CD14-positive monocyte (primary cell): ENCODE measurements around the gene DLEC1. TPM values are rescaled to one million over a fixed set of nuclear protein-coding genes. Genes with fewer than 3 reads are reported as not detected.

Experiments used
- DNase-seq, 3 donors: peaks; one replicate each; pipeline ENCODE4 v3.0.0-alpha.2; 2011 to 2022
- H2AFZ ChIP-seq: 2 replicates; pipeline ENCODE4 v1.6.0; 2012; ENCODE audit warnings: mild to moderate bottlenecking, low read depth, low read length, inconsistent platforms; ENCODE audit not compliant: insufficient read depth, poor library complexity, severe bottlenecking
- H3K27ac ChIP-seq, 2 donors: 1 replicate in 1 of 2; 2 replicates in 1 of 2; pipeline ENCODE4 v1.5.1; 2012 to 2013; ENCODE audit warnings: low read length in 2 of 2, control low read depth in 1 of 2, inconsistent platforms in 1 of 2, low read depth in 1 of 2, mild to moderate bottlenecking in 1 of 2
- H3K27me3 ChIP-seq, 2 donors: one replicate each; pipeline versions ENCODE4 v1.6.0 to v1.6.1; 2011 to 2013; ENCODE audit warnings: low read length in 2 of 2; ENCODE audit not compliant: control insufficient read depth in 2 of 2, insufficient read depth in 2 of 2
- H3K36me3 ChIP-seq, 2 donors: replicated peaks in 1 of 2; 1 replicate in 1 of 2; 2 replicates in 1 of 2; pipeline versions ENCODE4 v1.5.1 to v1.6.1; 2012 to 2013; ENCODE audit warnings: low read length in 2 of 2, control low read depth in 1 of 2, inconsistent platforms in 1 of 2, mild to moderate bottlenecking in 1 of 2; ENCODE audit not compliant: insufficient read depth in 2 of 2, control insufficient read depth in 1 of 2
- H3K4me1 ChIP-seq, 2 donors: 1 replicate in 1 of 2; 2 replicates in 1 of 2; pipeline versions ENCODE4 v1.5.1 to v1.6.1; 2012 to 2013; ENCODE audit warnings: low read length in 2 of 2, control low read depth in 1 of 2, inconsistent platforms in 1 of 2, mild to moderate bottlenecking in 1 of 2, moderate library complexity in 1 of 2; ENCODE audit not compliant: insufficient read depth in 2 of 2, control insufficient read depth in 1 of 2
- H3K4me2 ChIP-seq: replicated peaks from 2 replicates; pipeline ENCODE3; 2012; ENCODE audit warnings: low read length, moderate library complexity, mild to moderate bottlenecking; ENCODE audit not compliant: poor library complexity, severe bottlenecking; ENCODE audit errors: extremely low read depth
- H3K4me3 ChIP-seq, 3 experiments: fragments of 200-600 bp in 1 of 3; sonication (generic) in 1 of 3; replicated peaks in 1 of 3; 1 replicate in 2 of 3; 2 replicates in 1 of 3; pipeline ENCODE4 v1.5.1; 2011 to 2013; ENCODE audit warnings: low read length in 3 of 3, mild to moderate bottlenecking in 3 of 3, control low read depth in 2 of 3, low read depth in 2 of 3, inconsistent platforms in 1 of 3, moderate library complexity in 1 of 3
- H3K79me2 ChIP-seq: 2 replicates; pipeline ENCODE4 v1.6.0; 2012; ENCODE audit warnings: mild to moderate bottlenecking, control low read depth, inconsistent platforms, low read length, moderate library complexity; ENCODE audit not compliant: insufficient read depth
- H3K9ac ChIP-seq: 2 replicates; pipeline ENCODE4 v1.6.0; 2017; ENCODE audit warnings: low read length, mild to moderate bottlenecking; ENCODE audit not compliant: insufficient read depth, poor library complexity, severe bottlenecking
- H3K9me3 ChIP-seq, 2 donors: replicated peaks in 1 of 2; 1 replicate in 1 of 2; 2 replicates in 1 of 2; pipeline versions ENCODE4 v1.5.1 to v1.6.1; 2012 to 2013; ENCODE audit warnings: low read length in 2 of 2, control low read depth in 1 of 2; ENCODE audit not compliant: control insufficient read depth in 1 of 2, insufficient read depth in 1 of 2
- H4K20me1 ChIP-seq: 2 replicates; pipeline ENCODE4 v1.6.0; 2012; ENCODE audit warnings: mild to moderate bottlenecking, low read length, control low read depth, moderate library complexity; ENCODE audit not compliant: insufficient read depth
- H3K27ac Mint-ChIP-seq, 7 donors: one replicate each; pipeline ENCODE4 v1.8.0; 2020; ENCODE audit warnings: mild to moderate bottlenecking in 7 of 7, mixed read lengths in 7 of 7, moderate library complexity in 6 of 7, inconsistent platforms in 2 of 7
- H3K27me3 Mint-ChIP-seq, 3 donors: one replicate each; pipeline ENCODE4 v1.8.0; 2021 to 2022; ENCODE audit warnings: low read depth in 3 of 3, mild to moderate bottlenecking in 3 of 3, mixed read lengths in 3 of 3, moderate library complexity in 3 of 3, inconsistent platforms in 1 of 3
- H3K36me3 Mint-ChIP-seq, 2 donors: one replicate each; pipeline ENCODE4 v1.8.0; 2020; ENCODE audit warnings: mixed read lengths in 2 of 2, inconsistent platforms in 1 of 2, mild to moderate bottlenecking in 1 of 2
- H3K4me1 Mint-ChIP-seq: one replicate; pipeline ENCODE4 v1.8.0; 2020; ENCODE audit warnings: mild to moderate bottlenecking, mixed read lengths
- H3K4me3 Mint-ChIP-seq, 2 donors: one replicate each; pipeline ENCODE4 v1.8.0; 2020; ENCODE audit warnings: mild to moderate bottlenecking in 2 of 2, mixed read lengths in 2 of 2, moderate library complexity in 1 of 2
- H3K9me3 Mint-ChIP-seq, 7 donors: one replicate each; pipeline ENCODE4 v1.8.0; 2020 to 2022; ENCODE audit warnings: mixed read lengths in 7 of 7, mild to moderate bottlenecking in 6 of 7, moderate library complexity in 6 of 7, inconsistent platforms in 2 of 7
- CTCF ChIP-seq: fragments of 200-600 bp; IDR thresholded peaks from one replicate; pipeline ENCODE4 v1.8.0; 2022; ENCODE audit warnings: antibody characterized with exemption, mild to moderate bottlenecking
- WGBS: methylation state at CpG from one replicate; pipeline ENCODE4 v1.1.5; 2013; ENCODE audit warnings: missing lambda C conversion rate; ENCODE audit not compliant: insufficient coverage; 5-methylcytosine and 5-hydroxymethylcytosine counted together
- intact Hi-C, 2 donors: fragments of 100-400 bp; cut with micrococcal nuclease; formaldehyde crosslinking; loops; one replicate each; pipeline versions ENCODE4 v1.15.0 to v1.15.1; 2023
- polyA plus RNA-seq, 3 donors: library from polyadenylated mRNA; depleted of rRNA in 1 of 3; unstranded in 2 of 3; stranded (reverse) in 1 of 3; fragments of 300-500 nt in 2 of 3; fragments of >200 nt in 1 of 3; fragmentation: Illumina TruSeq in 2 of 3; gene quantifications; 1 replicate in 2 of 3; 2 replicates in 1 of 3; pipeline ENCODE4 v1.2.3, GENCODE V29; 2012 to 2021

DLEC1 gene
- polyA plus RNA-seq, 3 donors, result 0.11 to 0.81 (median 0.14) TPM

- Mint-ChIP-seq H3K36me3 (peaks cover 4 to 5% of the 10 kb centered on the region in 2 donors), H3K4me3 (no peak overlapping the region), H3K4me1 (no peaks in the 10 kb centered on the region), H3K9me3 (peaks cover 5 to 11% (median 7%) of the 10 kb centered on the region in 7 donors), H3K27ac (peak overlapping the region in 1 of 7 donors; percentile 25), H3K27me3 (peaks cover 6 to 8% (median 7%) of the 10 kb centered on the region in 3 donors)
- Histone ChIP-seq H3K4me2 (no peak overlapping the region), H3K27me3 (no peaks in the 10 kb centered on the region), H3K4me1 (no peaks in the 10 kb centered on the region), H3K79me2 (no peaks in the 10 kb centered on the region), H3K27ac (no peak overlapping the region), H3K4me3 (no peak overlapping the region), H3K9ac (no peak overlapping the region), H2AFZ (no peak overlapping the region), H3K36me3 (no peaks in the 10 kb centered on the region), H4K20me1 (no peaks in the 10 kb centered on the region), H3K9me3 (peaks cover 5 to 6% of the 10 kb centered on the region in 2 donors)
- intact Hi-C loops, result loop anchor here in 1 of 2 donors (10.0 kb wide), 1 partner anchor 56 kb away; no protein-coding TSS in a partner anchor
- no peak for TF ChIP-seq CTCF
- DNase-seq, result no peak
- WGBS, result 90% methylated on average over 9 of the region's 11 CpGs
These were observed 49.4 kb downstream of the DLEC1 start for GRCh38 chr3:38088126-38089078.

DNA sequence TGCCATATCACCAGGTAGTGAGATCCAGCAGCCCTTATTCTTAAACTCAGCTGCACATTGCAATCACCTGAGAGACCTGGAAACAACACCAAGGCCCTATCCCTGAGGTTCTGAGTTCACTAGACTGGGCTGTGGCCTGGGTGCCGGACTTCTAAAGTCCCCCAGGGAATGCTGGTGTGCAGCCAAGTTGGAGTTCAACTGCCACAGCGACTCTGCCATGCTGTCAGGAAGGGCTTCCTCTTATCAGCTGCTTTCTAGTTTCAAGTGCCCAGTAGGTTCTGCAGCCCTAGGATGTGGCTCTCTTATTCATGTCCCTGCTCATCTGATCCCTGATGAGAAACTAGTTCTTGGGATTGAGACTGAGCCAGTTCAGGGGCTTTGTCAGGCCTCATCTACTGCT is 50.2 kb downstream of the DLEC1 start:
- Histone ChIP-seq H2AFZ (no peak overlapping the region), H3K36me3 (no peaks in the 10 kb centered on the region), H3K79me2 (no peaks in the 10 kb centered on the region), H3K4me3 (no peak overlapping the region), H3K27me3 (no peaks in the 10 kb centered on the region), H3K9ac (no peak overlapping the region), H4K20me1 (no peaks in the 10 kb centered on the region), H3K4me2 (no peak overlapping the region), H3K9me3 (peaks cover 2 to 3% of the 10 kb centered on the region in 2 donors), H3K4me1 (no peaks in the 10 kb centered on the region), H3K27ac (no peak overlapping the region)
- Mint-ChIP-seq H3K4me1 (no peaks in the 10 kb centered on the region), H3K27ac (no peak overlapping the region), H3K36me3 (peaks cover 2% of the 10 kb centered on the region in 2 donors), H3K9me3 (peaks cover 3 to 7% (median 3%) of the 10 kb centered on the region in 7 donors), H3K4me3 (no peak overlapping the region), H3K27me3 (peaks cover 2 to 7% (median 4%) of the 10 kb centered on the region in 3 donors)
- no peak for DNase-seq
- no peak for TF ChIP-seq CTCF
- WGBS, result 51% methylated on average over 2 of the region's 2 CpGs
- intact Hi-C loops, result loop anchor here in 1 of 2 donors (10.0 kb wide), 1 partner anchor 56 kb away; no protein-coding TSS in a partner anchor
